Suppressor macrophage (primary cell): ENCODE measurements around the gene PLCB1.

ENCODE experiments used
- DNase-seq, 4 experiments: peaks; one replicate each; pipeline ENCODE4 v3.0.0-alpha.2; 2020 to 2022

Gene PLCB1

DNA sequence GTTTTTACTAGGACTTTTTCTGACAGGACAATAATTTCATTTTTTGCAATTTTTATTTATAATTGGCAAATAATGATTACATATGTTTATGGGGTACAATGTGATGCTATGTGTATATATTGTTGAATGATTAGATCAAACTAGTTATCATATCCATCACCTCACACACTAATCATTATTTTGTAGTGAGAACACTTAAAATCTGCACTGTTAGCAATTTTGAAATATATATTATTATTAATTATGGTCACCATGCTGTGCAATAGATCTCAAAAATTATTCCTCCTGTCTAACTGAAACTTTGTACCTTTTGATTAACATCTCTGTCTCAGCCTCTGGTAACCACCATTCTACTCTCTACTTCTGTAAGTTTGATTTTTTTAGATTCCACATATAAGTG lies 378.7 kb downstream of the PLCB1 start:
- no peak for DNase-seq

DNA sequence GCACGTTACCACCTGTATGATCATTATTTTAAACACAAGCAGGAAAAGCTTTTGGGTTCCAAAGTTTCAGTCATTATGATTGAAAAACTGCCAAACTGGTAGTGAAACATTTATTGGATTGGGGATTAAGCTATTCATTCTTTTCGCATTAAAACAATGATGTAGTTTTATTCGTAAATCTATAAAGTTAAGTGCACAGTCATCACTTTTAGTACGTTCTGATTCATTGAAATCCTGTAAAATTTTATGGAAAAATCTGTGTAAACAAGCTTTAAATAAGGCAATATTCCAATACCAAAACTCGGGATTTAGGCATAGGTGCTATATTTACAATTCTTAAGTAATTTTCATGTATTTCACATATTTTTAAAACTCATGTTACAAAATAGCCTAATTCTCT lies 379.9 kb downstream of the PLCB1 start:
- no peak for DNase-seq

DNA sequence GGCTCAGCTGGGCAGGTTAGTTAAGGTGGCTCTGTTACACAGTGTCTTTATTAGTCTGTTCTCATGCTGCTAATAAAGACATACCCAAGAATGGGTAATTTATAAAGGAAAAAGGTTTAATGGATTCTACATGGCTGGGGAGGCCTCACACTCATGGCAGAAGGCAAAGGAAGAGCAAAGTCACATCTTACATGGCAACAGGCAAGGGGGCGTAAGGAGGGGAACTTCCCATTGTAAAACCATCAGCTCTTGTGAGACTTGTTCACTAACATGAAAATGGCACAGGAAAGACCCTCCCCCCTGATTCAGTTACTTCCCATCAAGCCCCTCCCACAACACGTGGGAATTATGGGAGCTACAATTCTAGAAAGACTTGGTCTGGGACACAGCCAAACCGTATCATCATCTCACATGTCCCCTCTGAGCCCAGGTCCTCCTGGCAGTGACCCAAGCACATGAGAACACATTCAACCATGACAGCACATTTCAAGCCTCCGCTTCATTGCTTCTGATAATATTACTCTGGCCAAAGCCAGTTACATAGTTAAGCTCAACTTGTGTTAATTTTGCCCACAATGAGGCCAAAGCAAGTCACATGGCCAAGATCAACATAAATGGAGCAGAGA lies 383.9 kb downstream of the PLCB1 start:
- no peak for DNase-seq

DNA sequence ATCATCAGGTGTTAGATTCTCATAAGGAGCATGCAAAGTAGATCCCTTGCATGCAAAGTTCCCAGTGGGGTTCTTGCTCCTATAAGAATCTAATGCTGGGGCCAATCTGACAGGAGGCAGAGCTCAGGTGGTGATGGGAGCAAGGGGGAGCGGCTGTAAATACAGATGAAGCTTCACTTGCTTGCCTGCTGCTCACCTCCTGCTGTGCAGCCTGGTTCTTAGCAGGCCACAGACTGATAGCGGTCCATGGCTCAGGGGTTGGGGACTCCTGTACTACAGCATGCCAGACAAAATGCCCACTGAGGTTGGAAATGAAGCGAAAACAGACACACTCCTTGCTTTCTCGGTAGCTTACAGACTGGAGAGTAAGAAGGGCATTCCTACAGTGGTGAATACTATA lies 386.8 kb downstream of the PLCB1 start:
- DNase-seq: no peak

DNA sequence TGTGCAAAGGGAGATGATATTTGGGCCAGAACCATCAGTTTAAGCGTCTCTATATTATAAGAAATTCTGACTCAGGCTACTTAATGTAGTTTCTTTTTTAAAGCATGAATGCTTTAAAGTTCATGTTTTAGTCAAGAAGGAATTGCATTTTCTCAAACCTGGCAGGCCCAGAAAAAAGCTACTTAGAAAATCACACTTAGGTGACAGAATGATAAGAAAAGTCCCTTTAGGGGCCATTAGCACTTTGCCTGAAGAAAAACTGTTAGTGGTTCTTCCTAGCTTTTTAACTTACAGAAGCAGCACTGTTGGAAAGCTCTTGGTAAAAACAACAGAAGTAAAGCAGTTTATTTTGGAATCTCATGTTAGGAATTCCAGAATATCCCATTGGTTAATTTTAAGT lies 387.8 kb downstream of the PLCB1 start:
- no peak for DNase-seq

DNA sequence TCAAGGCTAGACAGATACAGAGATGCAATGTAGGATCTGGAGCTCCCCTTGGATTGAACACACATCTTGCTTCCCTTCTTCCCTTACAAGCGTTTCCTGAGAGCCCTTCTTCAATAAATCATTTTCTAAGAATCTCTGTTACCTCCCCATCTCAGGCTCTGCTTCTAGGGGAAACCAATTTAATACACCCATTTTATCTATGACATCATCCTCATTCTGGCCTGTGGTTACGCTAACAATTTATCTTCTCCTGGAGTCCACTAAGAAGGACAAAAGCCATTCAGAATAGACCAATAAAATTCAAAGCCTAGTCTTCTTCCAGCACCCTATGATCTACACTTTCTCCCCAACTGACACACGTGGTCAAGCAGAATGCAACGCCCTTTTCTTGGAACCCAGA lies 390.1 kb downstream of the PLCB1 start:
- DNase-seq: no peak

DNA sequence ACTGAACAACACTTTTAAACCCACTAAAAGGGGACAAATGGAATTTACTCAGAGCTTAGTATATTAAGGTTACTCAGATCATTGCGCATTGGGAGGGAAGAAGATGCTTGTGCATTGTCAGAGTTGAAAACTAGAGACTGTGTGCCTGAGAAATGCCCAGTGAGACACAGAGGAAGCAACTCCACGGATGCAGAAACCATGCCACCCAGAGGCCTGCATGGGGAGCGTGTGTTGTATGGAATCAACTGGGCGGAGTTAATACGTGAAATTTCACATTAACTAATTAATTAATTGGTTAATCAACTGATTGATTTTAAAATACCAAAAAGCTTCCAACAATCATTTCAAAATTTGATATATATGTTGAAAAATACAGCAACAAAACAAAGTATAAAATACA lies 391.6 kb downstream of the PLCB1 start:
- DNase-seq: peak; percentile 13 to 61 (median 53)

DNA sequence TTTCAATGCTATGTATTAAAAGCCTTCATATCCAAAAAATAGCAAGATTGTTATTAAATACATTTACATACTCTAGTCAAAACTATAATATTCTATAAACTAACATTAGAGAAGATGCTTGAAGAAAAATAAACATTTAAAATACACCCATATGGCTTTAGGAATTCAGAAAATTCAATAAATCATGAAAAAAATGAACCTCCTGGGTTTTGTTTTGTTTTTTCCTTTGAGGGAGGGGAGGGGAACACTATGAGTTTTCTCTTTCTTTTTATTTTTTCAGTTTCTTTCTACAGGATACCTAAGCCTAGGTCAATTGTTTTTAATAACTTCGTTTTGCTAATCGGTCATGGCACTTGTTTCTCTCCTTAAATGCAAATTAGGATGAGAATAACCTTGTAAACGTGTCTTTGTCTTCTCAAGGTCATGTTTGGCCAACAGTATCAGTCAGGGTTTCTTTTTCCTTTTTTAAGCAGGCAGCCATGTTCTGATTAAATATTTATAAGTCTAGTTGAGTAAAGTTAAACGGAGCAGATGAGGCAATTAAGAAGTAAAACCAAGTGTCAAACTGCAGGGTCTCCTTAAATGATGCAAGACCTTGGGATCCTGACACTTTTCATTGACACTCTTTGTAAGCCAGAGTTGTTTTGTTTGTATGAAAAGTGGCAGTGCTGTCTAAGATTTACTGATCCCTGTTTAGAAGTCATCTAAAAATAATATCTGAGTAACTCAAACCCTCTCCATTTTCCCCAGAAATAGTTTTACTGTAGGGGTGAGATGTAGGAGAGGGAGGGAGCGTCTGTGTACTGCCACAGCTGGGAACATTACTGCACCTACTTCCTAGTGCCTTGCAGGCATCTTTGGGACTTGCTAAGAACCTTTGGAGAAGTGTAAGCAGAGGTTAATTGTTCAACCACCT lies 392.3 kb downstream of the PLCB1 start:
- DNase-seq: no peak

DNA sequence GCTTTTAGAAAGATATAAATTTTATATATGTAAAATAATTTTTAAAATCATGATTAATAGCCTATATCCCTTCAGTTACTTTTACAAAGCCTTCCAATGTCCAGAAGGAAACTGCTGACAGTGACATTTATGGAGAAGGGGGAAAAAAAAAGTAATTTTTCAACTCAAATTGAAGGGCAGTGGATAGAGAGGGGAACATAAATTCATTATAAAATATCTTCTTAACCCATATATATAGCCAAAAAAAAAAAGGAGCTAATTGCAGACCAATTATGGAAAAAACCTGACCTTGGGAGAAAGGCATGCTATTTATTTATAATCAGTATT lies 392.9 kb downstream of the PLCB1 start:
- no peak for DNase-seq

DNA sequence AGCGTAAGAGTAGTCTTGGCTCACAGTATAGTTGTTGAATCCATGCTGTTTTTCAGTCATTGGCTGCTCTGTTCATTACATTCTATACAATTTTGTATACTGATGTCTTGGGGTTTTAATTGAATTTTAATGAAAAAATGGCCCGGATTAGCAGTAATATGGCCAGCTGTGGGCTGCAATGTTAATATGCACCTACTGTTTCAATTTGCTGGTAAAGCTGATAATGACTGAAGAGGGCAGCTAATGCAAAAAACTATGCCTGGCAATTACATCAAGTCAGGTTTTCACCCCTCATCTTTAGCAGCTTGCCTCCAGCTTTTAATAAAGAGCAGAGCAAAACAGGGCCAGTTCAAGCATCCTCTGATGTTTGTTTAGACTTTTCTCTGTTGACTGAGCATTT lies 394.5 kb downstream of the PLCB1 start:
- DNase-seq: no peak

DNA sequence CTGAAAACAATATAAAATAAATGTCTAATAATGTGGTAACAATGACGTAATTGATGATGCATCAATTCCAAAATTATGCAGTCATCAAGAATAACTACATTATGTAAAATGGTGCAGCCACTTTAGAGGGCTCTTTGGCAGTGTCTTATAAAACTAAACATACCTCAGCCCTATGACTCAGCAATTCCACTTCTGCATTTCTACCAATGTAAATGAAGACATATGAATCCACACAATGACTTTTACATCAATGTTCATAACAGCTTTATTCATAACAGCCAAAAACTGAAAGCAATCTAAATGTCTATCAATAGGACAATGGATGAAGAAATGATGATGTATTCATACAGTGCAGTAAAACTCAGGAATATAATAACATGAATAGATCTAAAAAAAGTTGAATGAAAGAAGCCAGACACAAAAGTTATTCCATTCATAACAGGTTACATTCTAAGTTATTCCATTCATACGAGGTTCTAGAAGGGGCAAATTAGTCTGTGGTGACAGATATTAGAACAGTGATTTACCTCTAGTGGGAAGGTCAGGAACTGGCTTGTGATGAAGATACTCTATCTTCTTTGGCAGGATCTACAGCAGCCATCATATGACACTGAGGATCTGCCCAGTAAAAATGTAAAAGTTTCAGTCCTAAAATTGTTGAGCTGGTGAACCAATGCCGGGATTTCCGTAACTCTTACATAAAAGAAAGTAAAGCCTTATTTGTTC lies 396.1 kb downstream of the PLCB1 start:
- DNase-seq: peak; percentile 44 to 86 (median 72)

DNA sequence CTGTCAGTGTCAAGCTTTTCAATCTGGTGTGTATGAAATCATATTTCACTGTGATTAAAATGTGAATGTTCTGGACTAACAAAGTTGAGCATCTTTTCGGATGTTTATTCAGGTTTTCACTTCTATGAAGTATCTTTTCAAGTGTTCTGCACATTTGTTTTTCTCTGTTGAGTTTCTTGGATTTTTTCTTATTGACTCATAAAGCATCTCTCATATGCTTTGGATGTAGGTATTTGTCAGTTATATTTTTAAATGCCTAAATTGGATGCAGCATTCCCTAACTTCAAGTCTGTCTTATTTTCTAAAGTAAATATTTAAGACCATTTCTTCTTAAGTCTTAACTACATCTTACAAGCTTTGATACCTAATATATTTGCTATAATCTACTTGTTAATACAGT lies 398.0 kb downstream of the PLCB1 start:
- no peak for DNase-seq

DNA sequence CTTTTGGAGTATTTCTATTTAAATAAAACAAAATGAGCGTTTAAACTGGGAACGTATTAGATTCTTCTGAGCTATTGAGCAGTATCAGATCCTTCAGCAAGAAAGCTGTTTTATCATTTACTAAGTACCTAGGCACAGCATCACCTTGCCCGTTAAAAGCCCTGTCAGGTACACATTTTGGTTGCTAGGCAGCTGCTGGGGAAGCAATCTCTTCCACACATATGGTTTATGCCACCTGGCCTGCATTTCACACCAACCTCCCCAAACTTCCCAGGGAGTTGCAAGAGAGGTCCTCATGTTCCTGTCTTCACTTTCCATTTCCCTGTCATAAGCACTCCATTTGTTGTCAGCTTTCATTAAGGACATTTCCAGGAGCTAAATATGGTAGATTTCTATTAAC lies 400.1 kb downstream of the PLCB1 start:
- no peak for DNase-seq

DNA sequence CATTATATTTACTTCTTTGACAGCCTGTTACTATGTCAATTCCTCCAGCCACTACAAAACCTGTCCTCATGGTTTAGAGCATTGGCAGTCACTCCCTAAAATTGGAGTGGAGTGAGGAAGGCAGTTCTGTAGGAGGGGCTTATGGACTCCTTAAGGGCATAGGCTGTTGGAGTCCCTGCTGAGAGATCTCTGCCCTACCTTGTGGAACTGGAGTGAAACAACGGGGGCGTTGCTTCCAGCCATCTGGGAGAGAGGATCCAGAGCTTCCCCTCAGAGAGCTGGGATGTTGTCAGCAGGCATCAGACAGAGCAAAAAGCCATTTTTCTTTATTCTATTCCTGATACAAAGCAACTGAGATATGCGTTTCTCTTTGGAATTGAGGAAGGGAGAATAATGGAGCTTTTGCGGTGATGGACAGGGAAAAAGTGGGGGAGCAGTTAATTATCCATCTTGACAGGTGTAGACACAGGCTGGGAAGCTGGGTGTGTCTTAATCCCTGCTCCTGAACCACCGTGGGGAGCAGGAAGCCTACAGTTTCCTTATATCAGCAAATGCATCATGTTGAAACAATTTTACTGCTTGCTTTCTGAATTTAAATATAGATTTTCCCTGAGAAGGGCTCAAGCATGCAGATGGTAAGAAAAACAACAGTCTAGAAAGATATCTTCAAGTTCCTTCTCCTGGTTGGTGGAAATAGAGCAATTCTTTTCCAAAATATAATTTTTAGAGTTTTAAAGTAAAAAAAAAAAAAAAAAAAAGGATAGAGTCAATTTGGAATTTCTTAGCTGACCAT lies 402.5 kb downstream of the PLCB1 start:
- DNase-seq: no peak

DNA sequence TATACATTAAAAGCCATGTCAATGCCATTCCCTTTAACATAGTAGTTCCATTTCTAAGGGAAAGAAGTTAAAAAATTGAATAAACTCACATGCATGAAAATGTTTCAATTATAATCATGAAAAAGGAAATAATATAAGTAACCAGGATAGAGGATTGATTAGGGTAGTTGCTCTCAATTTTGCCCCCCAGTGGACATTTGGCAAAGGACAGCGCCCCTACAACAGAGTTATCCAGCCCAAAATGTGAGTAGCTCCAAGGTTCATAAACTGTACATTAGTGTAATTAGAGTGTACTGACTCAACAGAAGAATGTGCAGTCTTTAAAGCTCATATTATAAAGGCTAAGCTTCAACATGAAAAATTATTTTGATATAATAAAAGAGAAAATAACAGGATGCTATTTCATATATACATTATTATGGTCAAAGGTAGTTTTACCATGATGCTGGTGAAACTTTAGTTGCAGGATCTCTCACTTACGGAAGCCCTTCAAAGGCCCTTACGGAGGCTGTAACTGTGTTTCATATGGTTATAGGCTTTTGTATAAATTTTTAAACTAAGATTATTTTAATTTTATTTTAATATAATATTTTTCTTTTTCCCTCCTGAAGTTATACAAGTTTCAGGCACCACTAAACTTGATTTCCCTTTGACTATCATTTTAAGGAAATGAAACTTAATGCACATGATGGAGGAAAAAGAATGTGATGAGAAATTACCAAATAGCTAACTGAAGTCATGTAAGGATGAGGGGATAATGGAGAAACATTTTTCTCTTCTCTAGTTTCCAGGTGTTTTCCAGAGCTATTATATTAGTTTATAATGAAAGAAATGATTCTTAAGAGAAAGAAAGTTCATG lies 403.6 kb downstream of the PLCB1 start:
- peak in 3 of 4 experiments; percentile 12 to 65 (median 53) for DNase-seq

DNA sequence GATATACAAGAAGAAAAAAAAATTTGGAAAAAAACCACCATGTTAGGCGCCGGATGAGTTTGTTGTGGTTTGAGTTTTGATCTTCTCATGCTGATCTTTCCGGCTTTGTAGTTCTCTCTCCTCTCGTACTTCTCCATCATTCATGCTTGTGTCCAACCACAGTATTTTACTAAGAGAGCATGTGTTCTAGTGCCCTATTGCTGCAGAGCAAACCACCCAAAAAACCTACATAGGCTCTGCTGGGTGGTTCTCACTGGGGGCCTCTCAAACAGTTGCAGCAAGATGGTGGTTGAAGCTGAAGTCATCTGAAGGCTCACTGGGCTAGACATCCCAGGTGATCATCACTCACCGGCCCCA lies 404.2 kb downstream of the PLCB1 start:
- DNase-seq: peak in 3 of 4 experiments; percentile 4 to 48 (median 37)

DNA sequence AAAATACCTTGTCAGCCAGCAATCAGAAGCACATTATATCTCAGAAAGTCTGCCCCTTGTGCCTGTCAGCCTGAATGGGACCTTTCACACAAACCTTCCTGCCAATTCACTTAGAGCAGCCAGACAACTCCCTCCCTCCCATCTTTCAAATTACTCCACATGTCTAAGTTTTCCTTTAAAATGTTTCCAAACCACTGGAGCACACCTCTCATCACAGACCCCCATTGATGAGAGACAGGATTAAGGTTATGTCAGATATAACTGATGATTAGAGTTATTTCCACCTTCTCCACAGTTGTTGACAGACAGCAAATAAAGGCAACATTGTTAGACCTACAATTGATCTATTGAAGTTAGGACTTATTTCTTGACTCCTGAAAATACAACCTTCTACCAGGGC lies 408.4 kb downstream of the PLCB1 start:
- DNase-seq: no peak

DNA sequence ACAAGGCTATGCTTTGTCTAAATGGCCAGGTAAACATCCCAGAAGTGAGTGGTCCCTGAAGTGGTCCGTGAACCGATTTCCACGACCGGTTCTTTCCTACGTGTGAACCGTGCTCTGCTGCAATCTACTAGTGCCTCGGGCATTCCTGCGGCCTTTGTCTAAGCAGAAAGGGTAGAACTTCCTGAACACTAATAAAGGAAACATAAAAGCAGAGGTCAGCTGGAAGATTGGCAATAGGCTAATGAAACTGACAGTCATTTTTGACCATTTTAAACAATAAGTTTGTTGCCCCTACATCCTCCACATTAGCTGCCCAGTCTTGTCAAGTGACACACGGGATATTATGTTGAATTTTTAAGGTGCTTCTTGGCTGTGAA lies 410.0 kb downstream of the PLCB1 start:
- peak in 3 of 4 experiments; percentile 8 to 39 (median 30) for DNase-seq

DNA sequence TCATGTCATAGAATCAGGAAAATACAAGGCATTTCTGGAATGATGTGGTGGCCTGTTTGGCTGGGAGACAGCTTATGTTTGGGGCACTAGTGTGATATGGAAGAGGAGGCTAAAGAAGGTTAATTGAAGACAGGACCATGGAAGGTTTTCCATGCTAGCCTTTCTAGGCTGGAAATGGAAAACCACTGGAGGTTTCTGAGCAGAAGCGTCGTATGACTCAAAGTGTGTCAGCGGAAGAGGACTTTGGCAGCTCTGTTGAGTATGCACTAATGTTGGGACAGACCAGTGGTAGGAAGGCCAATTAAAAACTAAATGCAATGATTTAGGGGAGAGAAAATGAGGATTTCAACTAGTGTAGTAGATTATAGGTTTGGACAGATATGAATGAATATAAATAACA lies 413.1 kb downstream of the PLCB1 start:
- no peak for DNase-seq

DNA sequence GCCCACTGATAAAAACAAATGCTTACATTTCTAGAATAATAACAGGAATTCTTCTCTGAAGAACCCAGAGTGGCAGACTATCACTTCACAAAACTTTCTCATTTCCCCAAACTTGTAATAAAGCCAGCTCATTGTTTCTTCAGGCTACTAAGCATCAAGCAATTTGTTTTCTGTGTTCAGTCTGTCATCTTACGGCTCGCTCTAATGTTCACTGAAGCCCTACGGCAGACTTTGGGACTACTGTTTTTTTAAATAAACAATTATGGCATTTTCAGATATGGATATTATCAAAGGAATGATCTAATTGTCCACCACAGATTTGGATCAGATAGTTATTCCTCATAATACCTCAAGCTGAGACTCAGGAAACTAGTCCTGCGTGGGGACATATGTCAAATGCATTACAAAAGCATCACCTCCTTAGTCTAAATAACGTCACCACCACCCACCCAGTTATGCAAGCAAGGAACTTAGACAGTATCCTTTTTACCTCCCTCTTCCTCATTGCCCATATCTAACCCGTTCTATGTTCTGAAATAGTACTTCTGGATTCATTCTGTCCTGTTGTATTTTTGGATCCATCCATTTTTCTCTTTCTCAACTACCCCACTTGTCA lies 415.1 kb downstream of the PLCB1 start:
- peak; percentile 70 to 87 (median 77) for DNase-seq

DNA sequence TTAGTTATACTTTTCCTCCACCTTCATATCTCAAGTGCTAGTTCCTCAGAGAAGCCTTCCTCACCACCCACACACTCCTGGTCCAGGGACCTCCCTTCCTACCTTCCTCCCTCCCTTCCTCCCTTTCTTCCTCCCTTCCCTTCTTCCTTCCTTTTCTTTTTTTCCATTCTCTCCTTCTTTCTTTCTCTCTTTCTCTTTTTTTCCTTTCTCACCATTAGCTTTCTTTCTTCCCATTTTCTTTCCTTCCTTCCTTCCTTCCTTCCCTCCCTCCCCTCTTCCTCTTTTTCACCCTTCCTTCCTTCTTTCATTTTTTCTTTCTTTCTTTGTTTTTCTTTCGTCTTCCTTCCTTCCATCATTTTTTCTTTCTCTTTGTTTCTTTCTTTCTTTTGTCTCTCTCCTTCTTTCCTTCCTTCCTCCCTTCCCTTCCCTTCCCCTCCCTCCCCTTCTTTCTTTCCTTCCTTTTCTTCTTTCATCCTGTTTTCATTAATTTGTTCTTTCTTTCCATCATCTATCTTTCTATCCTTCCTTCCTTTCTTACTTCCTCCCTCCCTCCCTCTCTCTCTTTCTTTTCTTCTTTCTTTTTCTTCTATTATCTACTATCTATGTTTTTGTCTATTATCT lies 416.0 kb downstream of the PLCB1 start:
- DNase-seq: no peak
